Activated CD4-positive, alpha-beta T cell treated with anti-CD3 and anti-CD28 coated beads for 1 hour (primary cell): ENCODE results near the gene ALDH1L1.

Source experiments
- DNase-seq: peaks from one replicate; pipeline ENCODE4 v3.0.0-alpha.2; 2020

Gene ALDH1L1

GRCh38 chr3:126191246-126191645 is 10.9 kb upstream of the ALDH1L1 start:
- no peak for DNase-seq

DNA sequence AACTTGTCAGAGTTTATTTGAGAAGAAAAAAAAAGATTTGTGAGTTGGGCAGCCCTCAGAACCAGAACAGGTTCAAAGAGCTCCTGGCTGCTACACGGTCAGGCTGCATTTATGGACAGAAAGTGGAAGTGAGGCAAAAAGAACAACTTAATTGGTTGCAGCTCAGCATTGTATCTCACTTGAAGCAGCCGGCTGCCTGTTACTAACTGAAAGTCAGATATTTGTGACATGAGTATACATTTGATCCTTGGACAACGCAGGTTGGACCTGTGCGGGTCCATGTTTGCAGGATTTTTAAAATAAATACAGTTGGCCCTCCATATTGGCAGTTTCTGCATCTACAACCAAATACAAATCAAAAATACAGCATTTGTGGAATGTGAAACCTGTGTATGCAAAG is 7.5 kb upstream of the ALDH1L1 start:
- DNase-seq, result no peak

GRCh38 chr3:126186749-126187148 is 6.4 kb upstream of the ALDH1L1 start:
- no peak for DNase-seq

DNA sequence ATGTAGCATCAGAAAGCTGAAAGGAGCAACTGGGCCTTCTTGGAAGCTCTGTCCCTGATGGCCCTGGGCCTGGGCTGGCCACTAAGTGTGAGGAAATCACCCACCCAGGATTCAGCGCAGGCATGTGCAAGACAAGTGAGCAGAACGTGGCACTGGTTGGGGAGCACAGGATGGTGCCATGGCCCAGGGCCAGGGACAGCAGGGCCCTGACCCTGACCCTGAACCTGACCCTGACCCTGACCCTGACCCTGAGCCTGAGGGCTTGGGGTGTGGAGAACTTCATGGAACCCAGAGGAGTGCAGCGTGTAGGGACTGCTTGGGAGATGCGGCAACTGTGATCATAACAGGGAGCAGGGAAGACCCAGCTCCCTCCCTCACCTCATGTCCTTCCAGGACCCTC is 5.9 kb upstream of the ALDH1L1 start:
- DNase-seq, result no peak

DNA sequence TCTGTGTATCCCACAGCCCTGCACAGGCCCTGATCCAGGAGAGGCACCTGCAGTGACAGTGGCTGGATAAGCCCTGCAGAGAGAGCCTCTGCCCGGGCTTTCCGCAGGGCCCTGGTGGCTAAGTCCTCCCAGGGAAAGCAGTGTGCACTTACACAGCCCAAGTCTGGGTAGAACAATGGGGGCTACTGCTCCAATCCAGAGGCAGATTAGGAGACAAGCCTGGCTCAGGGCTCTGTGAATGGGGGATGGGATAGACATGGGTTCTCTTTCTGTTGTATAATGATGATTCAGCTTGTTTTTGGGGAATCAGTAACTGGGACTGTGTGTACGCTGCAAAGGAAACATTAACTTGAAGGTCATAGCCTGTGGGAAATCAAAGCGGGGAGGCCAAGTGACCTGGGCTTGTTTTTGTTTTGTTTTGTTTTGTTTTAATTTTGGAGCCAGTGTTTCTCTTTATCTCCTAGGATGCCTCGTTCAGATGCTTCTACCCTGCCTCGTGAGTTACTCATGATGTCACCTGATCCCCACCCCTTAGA is 4.1 kb upstream of the ALDH1L1 start:
- no peak for DNase-seq

GRCh38 chr3:126181398-126181725 is 976 bp upstream of the ALDH1L1 start:
- DNase-seq, result no peak

DNA sequence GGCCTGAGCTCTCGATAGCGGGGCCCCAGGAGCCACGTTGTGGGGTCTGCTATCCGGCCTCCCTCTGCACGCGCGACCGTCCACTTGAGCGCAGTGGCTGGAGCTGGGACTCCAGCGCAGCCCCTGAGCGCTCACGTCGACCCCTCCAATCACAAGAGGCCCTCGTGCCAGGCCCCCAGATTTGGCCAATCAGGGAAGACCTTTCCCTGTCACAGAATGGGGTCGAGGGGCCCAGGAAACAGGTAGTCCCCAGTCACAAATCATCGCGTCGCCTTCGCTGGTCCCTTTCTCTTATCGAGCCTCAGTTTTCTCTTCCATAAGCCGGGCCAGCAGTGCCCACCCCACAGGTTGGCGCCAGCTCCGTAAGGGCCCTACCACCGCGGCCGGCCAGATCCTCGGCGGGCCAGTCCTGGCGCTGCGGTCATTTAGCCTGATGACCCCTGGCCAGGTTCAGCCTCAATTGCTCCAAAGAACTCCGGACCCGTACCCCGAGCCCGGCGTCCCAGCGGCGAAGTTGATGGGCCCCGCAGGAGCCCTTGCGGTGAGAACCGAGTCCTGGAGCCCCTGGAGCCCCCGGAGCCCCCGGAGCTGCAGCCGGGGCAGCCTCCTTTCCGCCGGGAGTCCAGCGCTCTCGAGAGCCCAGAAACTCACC is 435 bp downstream of the ALDH1L1 start:
- no peak for DNase-seq

- no peak for DNase-seq
Measured at GRCh38 chr3:126170073-126170777, 10.2 kb downstream of the ALDH1L1 start.

DNA sequence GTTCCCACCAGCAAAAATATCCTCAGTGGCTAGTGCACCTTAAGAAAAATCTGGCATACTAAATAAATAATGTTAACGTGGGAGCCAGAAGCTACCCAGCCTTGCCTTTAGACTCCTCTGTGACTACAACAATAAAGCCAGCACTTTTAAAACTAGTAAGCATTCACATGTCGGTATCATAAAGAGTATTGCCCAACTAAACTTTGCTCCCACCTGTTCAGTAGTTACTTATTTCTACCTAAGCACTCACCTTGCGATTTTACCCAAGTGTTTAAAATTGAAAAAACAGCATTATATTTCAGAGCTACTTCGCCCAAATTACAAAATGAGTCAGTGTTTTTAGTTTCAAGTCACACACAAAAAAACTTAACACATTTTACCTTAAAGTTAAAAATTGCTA is 12.8 kb downstream of the ALDH1L1 start:
- no peak for DNase-seq

- no peak for DNase-seq
Measured at GRCh38 chr3:126166009-126166408, 14.4 kb downstream of the ALDH1L1 start.

GRCh38 chr3:126161309-126161708 is 19.1 kb downstream of the ALDH1L1 start:
- no peak for DNase-seq

DNA sequence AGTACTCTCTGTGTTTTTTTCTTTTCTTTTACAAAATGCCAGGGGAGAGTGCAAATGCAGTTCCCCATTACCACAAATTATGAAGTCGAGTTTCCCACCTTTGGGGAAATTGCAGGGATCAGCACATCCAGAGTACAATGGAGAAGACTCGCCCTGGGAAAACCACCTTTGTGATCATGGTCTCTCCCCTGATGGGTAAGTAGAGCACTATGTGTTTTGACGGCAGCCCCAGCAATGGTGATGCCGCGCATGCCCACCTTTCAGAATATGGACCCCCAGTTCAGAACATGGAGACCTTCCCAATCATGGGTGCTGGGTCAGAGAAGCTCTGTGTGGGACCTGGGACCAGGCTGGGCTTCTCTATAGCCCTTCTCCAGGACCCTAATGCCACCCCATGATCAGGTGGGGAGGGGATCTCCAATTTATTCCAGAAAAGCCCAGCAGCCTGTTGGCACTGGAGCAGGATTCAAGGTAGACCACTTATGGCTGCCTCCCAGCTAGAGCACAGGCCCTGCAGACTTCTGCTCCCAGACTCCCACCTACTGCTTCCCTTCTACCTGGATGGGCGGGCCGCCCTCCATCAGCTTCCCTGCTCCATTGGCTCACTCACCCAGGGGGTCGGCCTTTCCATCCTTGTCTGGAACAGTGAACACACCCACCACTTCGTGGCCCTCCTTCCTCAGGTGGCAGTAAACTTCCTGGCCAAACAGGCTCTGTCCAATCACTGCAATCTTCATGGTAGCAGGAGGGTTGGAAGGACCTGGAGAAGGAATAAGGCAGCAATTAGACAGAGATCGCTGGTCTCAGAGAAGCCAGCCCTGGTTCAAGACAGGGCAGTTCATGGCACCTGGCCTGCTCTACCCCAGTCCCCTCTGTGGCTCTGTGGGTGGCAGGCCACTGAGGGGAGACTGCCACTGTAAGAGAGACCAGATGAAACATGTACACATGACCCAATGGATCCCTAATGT is 19.9 kb downstream of the ALDH1L1 start:
- DNase-seq, result no peak

GRCh38 chr3:126159476-126159875 is 20.9 kb downstream of the ALDH1L1 start:
- no peak for DNase-seq

- DNase-seq, result no peak
Measured at GRCh38 chr3:126158912-126159454, 21.4 kb downstream of the ALDH1L1 start.

DNA sequence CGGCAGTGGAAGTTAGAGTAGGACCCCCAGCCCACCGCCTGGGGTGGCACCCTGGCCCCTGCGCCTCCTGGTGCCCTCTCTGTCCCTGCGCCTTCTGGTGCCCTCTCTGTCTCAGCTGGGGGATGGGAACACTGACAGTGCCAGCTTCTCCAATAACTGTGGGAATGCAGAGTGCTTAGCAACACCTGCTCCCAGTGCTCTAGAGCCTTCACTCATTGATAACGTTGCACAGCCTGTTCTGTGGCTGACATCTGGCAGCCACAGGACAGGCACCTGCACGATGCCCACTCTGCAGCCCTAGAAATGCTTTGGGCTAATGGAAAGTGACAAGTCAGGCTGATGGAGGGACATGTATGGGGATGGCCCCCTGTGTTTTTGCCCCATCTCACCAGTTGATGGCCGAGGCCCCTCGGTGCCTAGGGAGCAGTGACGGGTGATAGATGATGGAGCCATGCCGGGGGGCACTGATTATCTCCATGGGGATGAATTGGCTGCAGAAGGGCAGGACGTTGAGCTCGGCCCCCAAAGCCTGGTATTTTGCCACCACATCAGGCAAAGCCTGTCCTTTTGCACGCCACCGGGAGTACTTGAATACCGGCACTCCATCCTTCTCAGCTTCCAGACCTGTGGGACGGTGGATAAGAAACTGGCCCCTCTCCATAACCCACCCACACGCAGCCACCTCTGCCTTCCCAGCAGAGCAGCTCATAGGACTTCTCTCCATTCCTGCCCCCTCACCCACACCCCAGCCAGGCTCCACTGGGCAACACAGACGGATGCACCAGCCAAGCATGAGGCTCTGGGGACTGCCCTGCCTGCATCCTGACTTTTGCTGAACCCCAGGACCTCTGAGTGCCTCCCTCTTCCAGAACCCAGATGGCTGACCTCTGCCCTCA is 22.1 kb downstream of the ALDH1L1 start:
- no peak for DNase-seq

DNA sequence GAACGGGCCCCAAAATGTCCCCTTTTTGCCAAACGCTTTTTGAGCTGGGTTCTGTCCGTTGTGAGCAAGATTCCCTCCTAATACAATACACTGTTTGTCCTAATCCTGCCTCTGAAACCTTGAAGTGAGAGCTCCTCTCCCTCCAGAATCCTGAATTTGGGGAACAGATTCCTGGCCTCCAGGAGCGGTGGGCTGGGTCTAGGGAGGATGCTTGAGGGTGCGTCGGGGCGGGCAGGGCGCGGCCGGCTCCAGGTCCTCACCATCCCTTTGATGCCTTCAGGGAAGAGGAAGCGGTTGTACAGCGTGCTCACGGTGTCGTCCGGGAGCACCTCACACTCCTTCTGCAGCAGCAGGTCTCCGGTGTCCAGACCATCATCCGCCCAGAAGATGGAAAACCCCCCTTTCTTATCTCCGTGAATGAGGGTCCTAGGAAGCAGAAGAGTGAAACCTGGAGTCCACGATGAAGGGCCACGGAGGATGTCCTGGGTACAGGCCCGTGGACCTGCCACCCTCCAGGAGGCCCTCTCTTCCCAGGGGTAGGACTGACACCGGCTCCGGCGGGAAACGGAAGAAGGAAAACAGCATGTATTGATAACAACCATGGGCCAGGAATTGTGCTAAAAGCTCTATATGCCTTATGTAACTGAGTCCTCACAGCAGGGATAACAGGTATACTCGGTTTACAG is 23.2 kb downstream of the ALDH1L1 start:
- no peak for DNase-seq

DNA sequence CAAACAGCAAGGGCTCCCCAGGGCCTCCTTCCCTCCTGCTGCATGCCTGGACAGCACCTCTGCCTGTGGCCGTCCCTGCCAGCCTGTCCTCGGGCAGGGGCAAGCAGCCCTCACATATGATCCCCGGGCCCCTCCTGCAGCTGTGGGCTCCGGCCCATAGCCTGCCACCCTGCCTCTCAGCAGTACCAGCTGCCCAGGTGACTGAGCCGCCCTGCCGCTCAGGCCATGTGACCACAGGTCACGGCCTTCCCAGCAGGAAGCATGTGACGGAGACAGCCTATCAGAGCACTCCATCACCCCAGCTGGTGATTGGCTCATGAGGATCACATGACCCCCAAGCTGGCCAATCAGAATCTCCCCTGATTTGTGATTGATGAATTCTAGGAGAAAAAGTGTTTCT is 23.9 kb downstream of the ALDH1L1 start:
- DNase-seq, result no peak

- DNase-seq, result no peak
Measured at GRCh38 chr3:126155819-126156218, 24.6 kb downstream of the ALDH1L1 start.

DNA sequence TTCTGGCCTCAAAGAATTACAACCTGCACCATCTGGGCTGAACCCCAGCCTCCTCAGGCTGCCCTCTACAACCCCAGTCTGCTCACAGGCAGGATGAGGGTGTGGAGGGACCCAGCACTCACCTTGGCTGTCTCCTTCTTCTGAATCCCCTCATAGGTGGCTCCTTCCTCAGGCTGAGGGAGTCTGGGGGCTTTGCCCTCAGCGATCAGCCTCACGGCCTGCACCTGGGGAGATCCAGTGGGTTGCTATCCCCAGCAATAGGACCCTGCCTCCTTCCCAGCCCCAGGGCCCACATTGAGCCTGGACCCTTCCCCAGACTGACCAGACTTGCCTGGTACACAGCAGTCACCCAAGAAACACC is 25.1 kb downstream of the ALDH1L1 start:
- DNase-seq, result no peak

GRCh38 chr3:126154391-126155279 is 25.8 kb downstream of the ALDH1L1 start:
- DNase-seq, result peak; percentile 4
